ENCODE data around the gene APBA1. TPM values are rescaled to one million over a fixed set of nuclear protein-coding genes. Genes with fewer than 3 reads are reported as not detected.

APBA1 gene
- total and polyA plus RNA-seq, 2 of the 4 experiments (the other 2 are of a cell fraction), result 3.8 to 5.1 TPM

- in situ Hi-C loops (cut with MboI; ENCODE audit: low sequenced_read_pairs), result no loop called here
- Histone ChIP-seq H4K8ac (ENCODE audit: low read depth in 2 of 2, low read length in 2 of 2) (no peak overlapping the region), H2AK9ac (replicated peaks; ENCODE audit: low read depth, low read length, poor library complexity) (no peak overlapping the region), H2BK15ac (ENCODE audit: low read depth, low read length) (no peak overlapping the region), H3K9ac (ENCODE audit: low read depth, low read length) (no peak overlapping the region), H2BK120ac (ENCODE audit: low read depth, low read length) (no peak overlapping the region), H3K4ac (ENCODE audit: low read depth, low read length) (no peak overlapping the region), H3K9me1 (ENCODE audit: insufficient read depth, low read length) (no peaks in the 10 kb centered on the region), H3K18ac (ENCODE audit: low read depth, low read length) (no peak overlapping the region), H3K27ac (ENCODE audit: insufficient read depth, low read length) (no peak overlapping the region), H2BK5ac (ENCODE audit: low read depth, low read length, poor library complexity, severe bottlenecking) (no peak overlapping the region), H2AK5ac (ENCODE audit: low read depth, low read length) (no peak overlapping the region), H2BK20ac (ENCODE audit: low read depth, low read length) (no peak overlapping the region), H3K14ac (replicated peaks; ENCODE audit: low read depth, low read length) (no peak overlapping the region), H3K27me3 (ENCODE audit: control insufficient read depth, insufficient read depth, low read length) (no peaks in the 10 kb centered on the region), H4K91ac (ENCODE audit: insufficient read depth, low read depth, low read length) (no peak overlapping the region), H4K20me1 (ENCODE audit: insufficient read depth, low read length) (no peaks in the 10 kb centered on the region), H2AFZ (replicated peaks; ENCODE audit: low read length, poor library complexity) (no peak overlapping the region), H3K23ac (ENCODE audit: low read depth, low read length) (no peak overlapping the region), H3K9me3 (ENCODE audit: control insufficient read depth, insufficient read depth, low read length) (no peaks in the 10 kb centered on the region), H3K4me1 (ENCODE audit: control insufficient read depth, insufficient read depth, low read length) (no peaks in the 10 kb centered on the region), H3K56ac (ENCODE audit: extremely low read depth, insufficient read depth, low read length) (no peak overlapping the region), H3K4me2 (ENCODE audit: low read depth, low read length) (no peak overlapping the region), H3K79me1 (ENCODE audit: low read depth in 1 of 2, low read length in 2 of 2) (peaks cover 0 to 3% of the 10 kb centered on the region in 2 experiments; a peak in 1 of 4 replicates), H4K5ac (ENCODE audit: low read depth, low read length) (no peak overlapping the region), H3K36me3 (ENCODE audit: control insufficient read depth, insufficient read depth, low read length) (no peaks in the 10 kb centered on the region), H3K4me3 (ENCODE audit: insufficient read depth, low read depth, low read length) (no peak overlapping the region)
- ATAC-seq (ENCODE audit: low read depth), result no peak
- intact Hi-C loops (cut with micrococcal nuclease), result no loop called here
- TF ChIP-seq MAZ (IDR thresholded peaks at IDR 0.05; ENCODE audit: borderline replicate concordance, low read depth, low read length) (no peak), CTCF (conservative IDR thresholded peaks at IDR 0.05; ENCODE audit: low read depth, low read length) (no peak), BHLHE40 (IDR thresholded peaks at IDR 0.05; ENCODE audit: low read depth, low read length) (no peak), RCOR1 (IDR thresholded peaks at IDR 0.05; ENCODE audit: insufficient replicate concordance, low read length) (no peak), CHD1 (IDR thresholded peaks at IDR 0.05; ENCODE audit: low read depth, low read length) (no peak), FOS (IDR thresholded peaks at IDR 0.05; ENCODE audit: low read depth, low read length) (no peak), RAD21 (IDR thresholded peaks at IDR 0.05; ENCODE audit: low read length) (no peak), POLR2A (IDR thresholded peaks at IDR 0.05; ENCODE audit: low read depth, low read length) (no peak), MXI1 (IDR thresholded peaks at IDR 0.05; ENCODE audit: borderline replicate concordance, low read depth, low read length) (no peak), MAFK (IDR thresholded peaks at IDR 0.05; ENCODE audit: low read depth, low read length) (no peak), RFX5 (IDR thresholded peaks at IDR 0.05; ENCODE audit: low read depth, low read length) (no peak)
- DNase-seq, result no peak
- ChIA-PET POLR2A (ENCODE audit: unreplicated experiment) (no interaction called here), CTCF (interaction anchor here (1.1 kb wide), 1 partner anchor 195 kb away, joined by 3 read pairs; no protein-coding TSS in a partner anchor)
- no TSS peak for BruUV-seq (replicated peaks)
- dilution Hi-C loops (cut with HindIII; ENCODE audit: low sequenced_read_pairs, unreplicated experiment), result no loop called here
Measured at GRCh38 chr9:69617006-69617405, 55.2 kb downstream of the APBA1 start.

Data from IMR-90 (cell line).